Suppressor macrophage treated with lipopolysaccharide for 4 hours (primary cell): Measurements from ENCODE around the gene PARN.

Experiments
- DNase-seq: peaks from one replicate; pipeline ENCODE4 v3.0.0-alpha.2; 2020

PARN gene

GRCh38 chr16:14524979-14525378 is 105.1 kb downstream of the PARN start:
- DNase-seq, result no peak

- DNase-seq, result no peak
Measured at GRCh38 chr16:14523632-14524031, 106.4 kb downstream of the PARN start.

- DNase-seq, result no peak
Measured at GRCh38 chr16:14522671-14523070, 107.4 kb downstream of the PARN start.

GRCh38 chr16:14520753-14521152 is 109.3 kb downstream of the PARN start:
- no peak for DNase-seq

- no peak for DNase-seq
Measured at GRCh38 chr16:14514967-14515366, 115.1 kb downstream of the PARN start.

GRCh38 chr16:14513389-14514107 is 116.5 kb downstream of the PARN start:
- no peak for DNase-seq

- DNase-seq, result no peak
Measured at GRCh38 chr16:14511800-14512135, 118.3 kb downstream of the PARN start.

GRCh38 chr16:14510939-14511799 is 118.9 kb downstream of the PARN start:
- DNase-seq, result no peak

- DNase-seq, result no peak
Measured at GRCh38 chr16:14510581-14510938, 119.5 kb downstream of the PARN start.

- DNase-seq, result no peak
Measured at GRCh38 chr16:14509675-14510132, 120.4 kb downstream of the PARN start.

- DNase-seq, result no peak
Measured at GRCh38 chr16:14509055-14509454, 121.0 kb downstream of the PARN start.

- peak; percentile 30 for DNase-seq
Measured at GRCh38 chr16:14505846-14506245, 124.2 kb downstream of the PARN start.

GRCh38 chr16:14502932-14503741 is 126.9 kb downstream of the PARN start:
- no peak for DNase-seq

GRCh38 chr16:14502256-14502875 is 127.7 kb downstream of the PARN start:
- no peak for DNase-seq

GRCh38 chr16:14501331-14502255 is 128.5 kb downstream of the PARN start:
- no peak for DNase-seq

- DNase-seq, result no peak
Measured at GRCh38 chr16:14500791-14501190, 129.3 kb downstream of the PARN start.

GRCh38 chr16:14499110-14499509 is 130.9 kb downstream of the PARN start:
- DNase-seq, result no peak

GRCh38 chr16:14497245-14498082 is 132.6 kb downstream of the PARN start:
- no peak for DNase-seq

- no peak for DNase-seq
Measured at GRCh38 chr16:14496786-14497185, 133.3 kb downstream of the PARN start.

GRCh38 chr16:14496047-14496770 is 133.9 kb downstream of the PARN start:
- DNase-seq, result no peak
